SH-SY5Y (cell line): ENCODE data around the gene EBF3.
A peak's percentile ranks its signal among the peaks of the same experiment; 100 is the strongest.

Source experiments
- GATA2 ChIP-seq: IDR thresholded peaks from 2 replicates; pipeline ENCODE4 v1.6.1; 2011; ENCODE audit warnings: mild to moderate bottlenecking, low read depth, low read length
- GATA3 ChIP-seq: IDR thresholded peaks from 2 replicates; pipeline ENCODE4 v1.6.1; 2011; ENCODE audit warnings: low read depth, mild to moderate bottlenecking, low read length, moderate library complexity

EBF3 gene

GRCh38 chr10:129936923-129937300, 27.2 kb downstream of the EBF3 start:
- TF ChIP-seq GATA3 (no peak), GATA2 (no peak)

GRCh38 chr10:129936266-129936922, 27.7 kb downstream of the EBF3 start:
- no peak for TF ChIP-seq GATA2
- no peak for TF ChIP-seq GATA3

GRCh38 chr10:129935867-129936152, 28.3 kb downstream of the EBF3 start:
- no peak for TF ChIP-seq GATA2

GRCh38 chr10:129935102-129935866, 28.8 kb downstream of the EBF3 start:
- TF ChIP-seq GATA3 (no peak), GATA2 (no peak)

GRCh38 chr10:129934196-129934925, 29.7 kb downstream of the EBF3 start:
- no peak for TF ChIP-seq GATA2

- TF ChIP-seq GATA3 (no peak), GATA2 (no peak)
Observed at GRCh38 chr10:129933456-129934092, 30.5 kb downstream of the EBF3 start.

- TF ChIP-seq GATA2 (peak; percentile 38; the same call in 1 of the 2 replicates), GATA3 (no peak)
Observed at GRCh38 chr10:129932751-129933433, 31.2 kb downstream of the EBF3 start.

GRCh38 chr10:129932182-129932581, 31.9 kb downstream of the EBF3 start:
- TF ChIP-seq GATA2 (no peak), GATA3 (no peak)

GRCh38 chr10:129929343-129930292, 34.5 kb downstream of the EBF3 start:
- TF ChIP-seq GATA3: no peak
- TF ChIP-seq GATA2: no peak

GRCh38 chr10:129927351-129928120, 36.5 kb downstream of the EBF3 start:
- no peak for TF ChIP-seq GATA3
- no peak for TF ChIP-seq GATA2

GRCh38 chr10:129926066-129927055, 37.7 kb downstream of the EBF3 start:
- TF ChIP-seq GATA2: no peak
- no peak for TF ChIP-seq GATA3
